Measurements from ENCODE around the gene STRAP. TPM values are rescaled to one million over a fixed set of nuclear protein-coding genes. Genes with fewer than 3 reads are reported as not detected.
A peak's percentile ranks its signal among the peaks of the same experiment; 100 is the strongest.
"Not testable (repeated sequence)": the region's sequence is repeated elsewhere in the genome, so short reads cannot be mapped to it uniquely, and the experiment has no call there.

The STRAP gene
- total RNA-seq, 1 experiment from 2014 or later, result 176 TPM

GRCh38 chr12:15868186-15868585 is 14.0 kb upstream of the STRAP start:
- peak; percentile 75 for DNase-seq (ENCODE audit: low spot score)

GRCh38 chr12:15873556-15873955 is 8.6 kb upstream of the STRAP start:
- no peak for DNase-seq (ENCODE audit: low spot score)

GRCh38 chr12:15874556-15875145 is 7.5 kb upstream of the STRAP start:
- not testable (repeated sequence) for DNase-seq (ENCODE audit: low spot score)

GRCh38 chr12:15875863-15876262 is 6.3 kb upstream of the STRAP start:
- DNase-seq (ENCODE audit: low spot score), result no peak

- no peak for DNase-seq (ENCODE audit: low spot score)
These were observed 2.8 kb upstream of the STRAP start for GRCh38 chr12:15879413-15879812.

GRCh38 chr12:15880721-15881120 is 1.5 kb upstream of the STRAP start:
- no peak for DNase-seq (ENCODE audit: low spot score)

GRCh38 chr12:15883536-15883935 is 1.3 kb downstream of the STRAP start:
- DNase-seq (ENCODE audit: low spot score), result no peak

GRCh38 chr12:15886372-15887042 is 4.3 kb downstream of the STRAP start:
- DNase-seq (ENCODE audit: low spot score), result no peak

GRCh38 chr12:15887043-15887817 is 5.0 kb downstream of the STRAP start:
- DNase-seq (ENCODE audit: low spot score), result no peak

GRCh38 chr12:15892645-15893259 is 10.6 kb downstream of the STRAP start:
- no peak for DNase-seq (ENCODE audit: low spot score)

- no peak for DNase-seq (ENCODE audit: low spot score)
These were observed 11.1 kb downstream of the STRAP start for GRCh38 chr12:15893260-15893659.

- DNase-seq (ENCODE audit: low spot score), result no peak
These were observed 14.7 kb downstream of the STRAP start for GRCh38 chr12:15896867-15897266.

GRCh38 chr12:15897433-15897832 is 15.2 kb downstream of the STRAP start:
- DNase-seq (ENCODE audit: low spot score), result no peak

- no peak for DNase-seq (ENCODE audit: low spot score)
These were observed 17.2 kb downstream of the STRAP start for GRCh38 chr12:15899282-15899870.

GRCh38 chr12:15904378-15904920 is 22.3 kb downstream of the STRAP start:
- DNase-seq (ENCODE audit: low spot score), result no peak

GRCh38 chr12:15910468-15910863 is 28.3 kb downstream of the STRAP start:
- no peak for DNase-seq (ENCODE audit: low spot score)

GRCh38 chr12:15910864-15911721 is 28.9 kb downstream of the STRAP start, which contains the start of gene DERA:
DERA (plus strand) TSS chr12:15911332; CDS start chr12:15911384, 52 bp downstream.
- peak; percentile 62 for DNase-seq (ENCODE audit: low spot score)

GRCh38 chr12:15911931-15912330 is 29.7 kb downstream of the STRAP start:
- DNase-seq (ENCODE audit: low spot score), result not testable (repeated sequence)

- not testable (repeated sequence) for DNase-seq (ENCODE audit: low spot score)
These were observed 31.9 kb downstream of the STRAP start for GRCh38 chr12:15914131-15914530.

GRCh38 chr12:15918066-15918465 is 35.9 kb downstream of the STRAP start:
- no peak for DNase-seq (ENCODE audit: low spot score)

GRCh38 chr12:15919418-15919817 is 37.2 kb downstream of the STRAP start:
- DNase-seq (ENCODE audit: low spot score), result no peak
